SK-N-SH (cell line): ENCODE results near the gene SEC16A. TPM values are rescaled to one million over a fixed set of nuclear protein-coding genes. Genes with fewer than 3 reads are reported as not detected.

Experiments
- CTCF ChIA-PET: fragments of 300-600, 350-600 bp; formaldehyde crosslinking; extraction: SDS; loops from one replicate; lab custom pipeline; 2021; lab: Yijun Ruan, JAX
- POLR2A ChIA-PET: fragments of 350-600 bp; sonication (Branson Sonifier 250); formaldehyde crosslinking; extraction: SDS; loops from one replicate; lab custom pipeline; 2020; ENCODE audit warnings: antibody characterized with exemption, inconsistent platforms; lab: Yijun Ruan, JAX
- DNase-seq: peaks from one replicate; pipeline ENCODE4 v3.0.0; 2012
- H2AFZ ChIP-seq: fragments of 200-600 bp; sonication (generic); 2 replicates; pipeline ENCODE4 v1.8.1; 2016; ENCODE audit warnings: antibody characterized with exemption, mild to moderate bottlenecking, low read depth
- H3F3A ChIP-seq: fragments of 200-600 bp; sonication (generic); replicated peaks from 2 replicates; pipeline ENCODE3; 2016; ENCODE audit warnings: antibody characterized with exemption, mild to moderate bottlenecking; ENCODE audit not compliant: insufficient read depth
- H3K27ac ChIP-seq, 2 experiments: fragments of 200-500 bp in 1 of 2; fragments of 200-600 bp in 1 of 2; sonication (Bioruptor generic) in 1 of 2; sonication (generic), shearing (Covaris generic) in 1 of 2; 2 replicates each; pipeline versions ENCODE4 v1.5.1 to v1.6.1; 2014 to 2016; ENCODE audit warnings: low read depth in 2 of 2, inconsistent platforms in 1 of 2, low read length in 1 of 2, mild to moderate bottlenecking in 1 of 2, mixed read lengths in 1 of 2
- H3K27me3 ChIP-seq: fragments of 200-600 bp; sonication (generic), shearing (Covaris generic); 2 replicates; pipeline ENCODE4 v1.6.1; 2016; ENCODE audit warnings: mixed run types; ENCODE audit not compliant: insufficient read depth
- H3K36me3 ChIP-seq, 2 experiments: fragments of 200-500 bp in 1 of 2; fragments of 200-600 bp in 1 of 2; sonication (Bioruptor generic) in 1 of 2; sonication (generic) in 1 of 2; replicated peaks in 1 of 2; 2 replicates each; pipeline versions ENCODE3 to v1.5.1; 2014 to 2016; ENCODE audit warnings: low read length in 1 of 2, mild to moderate bottlenecking in 1 of 2; ENCODE audit not compliant: insufficient read depth in 2 of 2, control insufficient read depth in 1 of 2
- H3K4me1 ChIP-seq, 2 experiments: fragments of 200-500 bp in 1 of 2; fragments of 200-600 bp in 1 of 2; sonication (Bioruptor generic) in 1 of 2; sonication (generic), shearing (Covaris generic) in 1 of 2; 2 replicates each; pipeline versions ENCODE4 v1.5.1 to v1.6.1; 2014 to 2016; ENCODE audit warnings: low read depth in 1 of 2, low read length in 1 of 2, mixed run types in 1 of 2; ENCODE audit not compliant: insufficient read depth in 2 of 2, control insufficient read depth in 1 of 2
- H3K4me2 ChIP-seq: fragments of 200-600 bp; sonication (generic), shearing (Covaris generic); 2 replicates; pipeline ENCODE4 v1.6.1; 2017; ENCODE audit warnings: mixed run types
- H3K4me3 ChIP-seq, 2 experiments: fragments of 200-500 bp in 1 of 2; fragments of 200-600 bp in 1 of 2; sonication (Bioruptor generic) in 1 of 2; sonication (generic), shearing (Covaris generic) in 1 of 2; 2 replicates each; pipeline versions ENCODE4 v1.5.1 to v1.8.1; 2014 to 2016; ENCODE audit warnings: low read depth in 2 of 2, inconsistent platforms in 1 of 2, low read length in 1 of 2, mild to moderate bottlenecking in 1 of 2, mixed read lengths in 1 of 2, moderate library complexity in 1 of 2
- H3K79me2 ChIP-seq: fragments of 200-600 bp; sonication (generic); 2 replicates; pipeline ENCODE4 v1.8.1; 2017; ENCODE audit warnings: mild to moderate bottlenecking; ENCODE audit not compliant: insufficient read depth
- H3K9ac ChIP-seq: fragments of 200-600 bp; sonication (generic); 2 replicates; pipeline ENCODE4 v1.6.1; 2017; ENCODE audit warnings: mixed run types
- H3K9me2 ChIP-seq: fragments of 200-600 bp; sonication (generic); 2 replicates; pipeline ENCODE4 v1.6.1; 2017; ENCODE audit warnings: mixed run types
- H3K9me3 ChIP-seq: fragments of 200-600 bp; sonication (generic); 2 replicates; pipeline ENCODE4 v1.6.1; 2017; ENCODE audit warnings: mixed run types, mild to moderate bottlenecking, moderate library complexity
- H4K20me1 ChIP-seq: fragments of 200-600 bp; sonication (generic); 2 replicates; pipeline ENCODE4 v1.6.1; 2017; ENCODE audit warnings: mild to moderate bottlenecking, mixed run types; ENCODE audit not compliant: insufficient read depth
- CHD2 ChIP-seq: fragments of 150-350 bp; IDR thresholded peaks from 2 replicates; pipeline ENCODE4 v1.6.1; 2018; ENCODE audit warnings: low read length; ENCODE audit not compliant: partially characterized antibody
- ELF1 ChIP-seq: IDR thresholded peaks from 2 replicates; pipeline ENCODE4 v1.4.0; 2012
- EZH2phosphoT487 ChIP-seq: fragments of 200-600 bp; sonication (generic); IDR thresholded peaks from 2 replicates; pipeline ENCODE4 v1.6.1; 2017; ENCODE audit warnings: low read depth, mixed run types, mild to moderate bottlenecking, antibody characterized with exemption, moderate library complexity, borderline replicate concordance
- FOSL2 ChIP-seq: IDR thresholded peaks from 2 replicates; pipeline ENCODE4 v1.4.0; 2012; ENCODE audit warnings: low read depth, mild to moderate bottlenecking, moderate library complexity, borderline replicate concordance
- GABPA ChIP-seq: IDR thresholded peaks from 2 replicates; pipeline ENCODE4 v1.4.0; 2012; ENCODE audit warnings: low read depth, mild to moderate bottlenecking
- MEF2A ChIP-seq: IDR thresholded peaks from 2 replicates; pipeline ENCODE4 v1.4.0; 2012; ENCODE audit warnings: low read depth, borderline replicate concordance
- NFIC ChIP-seq: IDR thresholded peaks from 2 replicates; pipeline ENCODE4 v1.4.0; 2012; ENCODE audit warnings: borderline replicate concordance
- NRF1 ChIP-seq: IDR thresholded peaks from 2 replicates; pipeline ENCODE4 v1.6.1; 2012; ENCODE audit warnings: low read depth, mild to moderate bottlenecking, low read length
- POLR2AphosphoS5 ChIP-seq: IDR thresholded peaks from 2 replicates; pipeline ENCODE4 v1.6.1; 2012; ENCODE audit warnings: low read depth, low read length
- RAD21 ChIP-seq: IDR thresholded peaks from 2 replicates; pipeline ENCODE4 v1.6.1; 2012; ENCODE audit warnings: mild to moderate bottlenecking, low read length
- RXRA ChIP-seq: IDR thresholded peaks from 2 replicates; pipeline ENCODE4 v1.4.0; 2012; ENCODE audit warnings: low read depth, mild to moderate bottlenecking, borderline replicate concordance
- SIN3A ChIP-seq: IDR thresholded peaks from 2 replicates; pipeline ENCODE4 v1.6.1; 2012; ENCODE audit warnings: low read depth, mild to moderate bottlenecking, low read length, moderate library complexity, borderline replicate concordance
- TAF1 ChIP-seq: IDR thresholded peaks from 2 replicates; pipeline ENCODE4 v1.6.1; 2012; ENCODE audit warnings: low read depth, mild to moderate bottlenecking, low read length, moderate library complexity, borderline replicate concordance
- TCF12 ChIP-seq: IDR thresholded peaks from 2 replicates; pipeline ENCODE4 v1.4.0; 2012
- WGBS: methylation state at CpG from one replicate; pipeline ENCODE4 v1.1.6; 2017; ENCODE audit warnings: low lambda C conversion rate; 5-methylcytosine and 5-hydroxymethylcytosine counted together
- polyA plus RNA-seq, 3 experiments: library from polyadenylated mRNA; depleted of rRNA; stranded (reverse); fragments of >200 nt; gene quantifications; 2 replicates each; pipeline ENCODE4 v1.2.3, GENCODE V29; 2012
- TF ChIP-seq, protein P1 (sequence below): fragments of 200-600 bp; sonication (generic); IDR thresholded peaks from 2 replicates; pipeline ENCODE4 v1.6.1; 2017; ENCODE audit warnings: antibody characterized with exemption, mild to moderate bottlenecking, moderate library complexity

SEC16A gene
- polyA plus RNA-seq, 1 of the 3 experiments (the other 2 are of a cell fraction): 25.9 TPM

DNA sequence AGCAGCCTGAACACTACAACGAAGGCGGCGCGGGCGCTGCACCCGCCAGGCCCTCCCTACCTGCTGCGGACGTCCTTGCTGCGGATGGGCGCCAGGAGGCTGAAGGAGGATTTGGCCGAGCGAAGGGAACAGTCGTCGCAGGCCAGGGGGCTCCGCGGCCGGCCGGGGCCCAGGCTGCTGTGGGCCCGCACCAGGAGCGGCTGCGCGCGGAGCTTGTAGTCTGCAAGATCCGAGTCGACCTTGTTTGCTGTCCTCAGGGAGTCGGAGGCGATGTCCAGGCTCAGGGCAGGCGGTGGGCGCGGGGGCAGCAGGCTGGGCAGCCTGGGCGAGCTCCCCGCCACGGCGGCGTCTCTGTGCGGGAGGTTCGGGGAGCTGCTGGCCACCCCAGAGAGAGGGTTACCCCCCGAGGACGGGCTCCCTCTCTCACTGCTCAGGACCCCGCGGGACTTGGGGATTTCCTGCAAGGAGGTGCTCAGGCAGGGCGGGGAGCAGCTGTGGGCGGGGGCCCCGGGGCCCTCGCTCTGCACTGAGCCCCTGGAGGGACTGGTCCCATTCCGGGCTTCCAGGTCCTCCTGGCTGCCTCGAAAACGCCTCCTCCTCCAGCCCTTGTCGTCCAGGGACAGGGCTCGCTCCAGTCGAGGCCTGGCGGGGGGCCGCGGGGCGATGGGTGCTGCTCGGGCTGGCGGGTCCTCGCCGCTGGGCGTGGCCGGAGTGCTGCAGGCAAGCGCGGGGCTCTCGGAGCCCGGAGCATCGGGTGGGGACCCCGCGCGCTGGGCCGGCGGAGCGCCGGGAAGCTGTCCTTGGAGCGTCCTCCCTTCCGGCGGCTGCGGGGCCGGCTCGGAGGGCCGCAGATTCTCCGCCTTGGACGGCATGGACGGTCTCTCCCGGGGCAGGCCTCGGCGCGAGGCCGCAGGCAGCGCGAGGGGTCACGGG is 44.0 kb downstream of the SEC16A start:
- peaks cover 6 to 39% of the 10 kb centered on the region in 2 experiments for H3K36me3 ChIP-seq
- no peak for TF ChIP-seq TAF1
- TF ChIP-seq NRF1: no peak
- TF ChIP-seq, protein P1, sequence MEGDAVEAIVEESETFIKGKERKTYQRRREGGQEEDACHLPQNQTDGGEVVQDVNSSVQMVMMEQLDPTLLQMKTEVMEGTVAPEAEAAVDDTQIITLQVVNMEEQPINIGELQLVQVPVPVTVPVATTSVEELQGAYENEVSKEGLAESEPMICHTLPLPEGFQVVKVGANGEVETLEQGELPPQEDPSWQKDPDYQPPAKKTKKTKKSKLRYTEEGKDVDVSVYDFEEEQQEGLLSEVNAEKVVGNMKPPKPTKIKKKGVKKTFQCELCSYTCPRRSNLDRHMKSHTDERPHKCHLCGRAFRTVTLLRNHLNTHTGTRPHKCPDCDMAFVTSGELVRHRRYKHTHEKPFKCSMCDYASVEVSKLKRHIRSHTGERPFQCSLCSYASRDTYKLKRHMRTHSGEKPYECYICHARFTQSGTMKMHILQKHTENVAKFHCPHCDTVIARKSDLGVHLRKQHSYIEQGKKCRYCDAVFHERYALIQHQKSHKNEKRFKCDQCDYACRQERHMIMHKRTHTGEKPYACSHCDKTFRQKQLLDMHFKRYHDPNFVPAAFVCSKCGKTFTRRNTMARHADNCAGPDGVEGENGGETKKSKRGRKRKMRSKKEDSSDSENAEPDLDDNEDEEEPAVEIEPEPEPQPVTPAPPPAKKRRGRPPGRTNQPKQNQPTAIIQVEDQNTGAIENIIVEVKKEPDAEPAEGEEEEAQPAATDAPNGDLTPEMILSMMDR: no peak
- no peak for TF ChIP-seq CHD2
- no peak for TF ChIP-seq MEF2A
- TF ChIP-seq SIN3A: no peak
- TF ChIP-seq RXRA: no peak
- TF ChIP-seq TCF12: no peak
- no peak for TF ChIP-seq RAD21
- no peak for TF ChIP-seq FOSL2
- no peak for TF ChIP-seq POLR2AphosphoS5
- no peak for TF ChIP-seq EZH2phosphoT487
- TF ChIP-seq NFIC: no peak
- no peak for TF ChIP-seq ELF1
- no peak for TF ChIP-seq GABPA
- TF ChIP-seq, all 33 proteins: peak for 0
- POLR2A ChIA-PET: interaction anchor here (0.7 kb wide), 1 partner anchor 206 kb away, joined by 4 read pairs; no protein-coding TSS in a partner anchor
- Histone ChIP-seq H3K9me2 (no peaks in the 10 kb centered on the region), H3K9ac (peak overlapping the region; percentile 85), H3K27ac (peak overlapping the region; percentile 47 to 68; a peak in 3 of 4 replicates), H4K20me1 (peaks cover 68% of the 10 kb centered on the region), H2AFZ (0 out of 2 replicates have a peak overlapping the region, but pooled peaks have one; percentile 35), H3K79me2 (peaks cover 56% of the 10 kb centered on the region), H3K27me3 (no peaks in the 10 kb centered on the region), H3K9me3 (no peaks in the 10 kb centered on the region), H3F3A (peaks cover 27% of the 10 kb centered on the region), H3K4me1 (peaks cover 0 to 21% of the 10 kb centered on the region in 2 experiments; a peak in 1 of 4 replicates), H3K4me2 (peak overlapping the region; percentile 95), H3K4me3 (peak overlapping the region; percentile 81 to 83)
- DNase-seq: peak; percentile 82
- CTCF ChIA-PET: interaction anchor here (0.8 to 1.9 kb wide), 5 partner anchors 9 to 505 kb away, joined by 3 to 7 read pairs (median 4); no protein-coding TSS in a partner anchor
- 0% methylated on average over 9 of the region's 91 CpGs for WGBS
